Ishikawa (cell line): ENCODE results near the gene COMMD2.
A peak's percentile ranks its signal among the peaks of the same experiment; 100 is the strongest.

Source experiments
- CEBPB ChIP-seq: IDR thresholded peaks from 2 replicates; pipeline ENCODE4 v1.6.1; 2012
- CREB1 ChIP-seq: IDR thresholded peaks from 2 replicates; pipeline ENCODE4 v1.6.1; 2012; ENCODE audit warnings: low read depth
- EGR1 ChIP-seq: IDR thresholded peaks from 2 replicates; pipeline ENCODE4 v1.6.1; 2012
- EP300 ChIP-seq: IDR thresholded peaks from 2 replicates; pipeline ENCODE4 v1.6.1; 2012; ENCODE audit warnings: borderline replicate concordance
- FOXM1 ChIP-seq: IDR thresholded peaks from 2 replicates; pipeline ENCODE4 v1.6.1; 2012; ENCODE audit warnings: low read depth, borderline replicate concordance
- NFIC ChIP-seq: IDR thresholded peaks from 2 replicates; pipeline ENCODE4 v1.6.1; 2012
- RAD21 ChIP-seq: IDR thresholded peaks from 2 replicates; pipeline ENCODE4 v1.6.1; 2012; ENCODE audit warnings: low read depth
- TAF1 ChIP-seq: IDR thresholded peaks from 2 replicates; pipeline ENCODE4 v1.6.1; 2012; ENCODE audit warnings: low read depth, mild to moderate bottlenecking
- TCF12 ChIP-seq: IDR thresholded peaks from 2 replicates; pipeline ENCODE4 v1.6.1; 2012; ENCODE audit warnings: low read depth
- TEAD4 ChIP-seq: IDR thresholded peaks from 2 replicates; pipeline ENCODE4 v1.6.1; 2012
- USF1 ChIP-seq: IDR thresholded peaks from 2 replicates; pipeline ENCODE4 v1.6.1; 2012
- YY1 ChIP-seq: IDR thresholded peaks from 2 replicates; pipeline ENCODE4 v1.6.1; 2012; ENCODE audit warnings: low read depth
- ZBTB7A ChIP-seq: IDR thresholded peaks from 2 replicates; pipeline ENCODE4 v1.6.1; 2012; ENCODE audit warnings: low read depth
- TF ChIP-seq, protein P1 (sequence below): IDR thresholded peaks from 2 replicates; pipeline ENCODE4 v1.6.1; 2012; ENCODE audit warnings: low read depth, mild to moderate bottlenecking
- TF ChIP-seq, protein P2 (sequence below): IDR thresholded peaks from 2 replicates; pipeline ENCODE4 v1.6.1; 2012

Gene COMMD2

DNA sequence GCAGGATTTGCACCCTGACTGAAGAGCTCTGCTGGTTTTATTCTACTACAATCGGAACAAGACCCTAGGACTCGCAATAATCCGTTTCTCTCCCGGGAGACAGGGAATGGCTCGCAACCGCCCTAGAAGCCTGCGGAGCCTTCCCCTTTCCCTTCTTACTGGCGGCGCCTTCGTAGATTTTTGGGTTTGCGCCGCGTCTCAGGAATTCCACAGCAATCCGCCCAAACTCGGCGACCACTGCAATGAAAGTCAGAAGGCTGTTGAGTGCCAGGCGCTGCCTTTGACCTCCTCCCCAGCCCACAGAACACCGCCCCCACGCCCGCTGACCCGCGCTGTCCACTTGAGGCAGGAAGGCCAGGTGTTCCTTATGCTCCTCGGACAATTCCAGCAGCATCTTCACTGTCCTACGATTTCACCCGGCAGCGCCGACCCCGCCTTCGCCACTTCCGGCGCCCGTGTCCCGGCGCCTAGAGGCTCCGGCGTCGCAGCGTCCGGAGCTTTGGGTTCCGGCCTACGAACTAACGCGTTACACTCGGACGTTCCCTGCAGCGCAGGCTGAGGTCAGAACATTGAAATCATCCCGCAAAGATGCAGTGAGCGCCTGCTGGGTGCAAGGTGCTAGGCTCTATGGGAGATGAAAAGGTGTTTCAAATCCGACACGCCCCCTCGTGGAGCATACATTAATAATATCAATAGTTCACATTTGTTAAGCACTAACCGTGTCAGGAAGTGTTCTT, at the start of gene COMMD2:
TSS of gene COMMD2 (minus strand) at position 439 of the 737 bp plus-strand sequence. CDS start at position 394, 45 bp downstream.
- TF ChIP-seq RAD21 = no peak
- peak; percentile 57; the same call in 1 of the 2 replicates for TF ChIP-seq CREB1
- 0 out of 2 replicates have a peak, but pooled peaks have one; percentile 41 for TF ChIP-seq ZBTB7A
- peak; percentile 25; the same call in 1 of the 2 replicates for TF ChIP-seq CEBPB
- peak; percentile 71 for TF ChIP-seq YY1
- no peak; the same call in 1 of the 2 replicates for TF ChIP-seq NFIC
- no peak for TF ChIP-seq EGR1
- TF ChIP-seq USF1 = peak; percentile 64; the same call in 1 of the 2 replicates
- no peak for TF ChIP-seq FOXM1
- TF ChIP-seq, protein P1, sequence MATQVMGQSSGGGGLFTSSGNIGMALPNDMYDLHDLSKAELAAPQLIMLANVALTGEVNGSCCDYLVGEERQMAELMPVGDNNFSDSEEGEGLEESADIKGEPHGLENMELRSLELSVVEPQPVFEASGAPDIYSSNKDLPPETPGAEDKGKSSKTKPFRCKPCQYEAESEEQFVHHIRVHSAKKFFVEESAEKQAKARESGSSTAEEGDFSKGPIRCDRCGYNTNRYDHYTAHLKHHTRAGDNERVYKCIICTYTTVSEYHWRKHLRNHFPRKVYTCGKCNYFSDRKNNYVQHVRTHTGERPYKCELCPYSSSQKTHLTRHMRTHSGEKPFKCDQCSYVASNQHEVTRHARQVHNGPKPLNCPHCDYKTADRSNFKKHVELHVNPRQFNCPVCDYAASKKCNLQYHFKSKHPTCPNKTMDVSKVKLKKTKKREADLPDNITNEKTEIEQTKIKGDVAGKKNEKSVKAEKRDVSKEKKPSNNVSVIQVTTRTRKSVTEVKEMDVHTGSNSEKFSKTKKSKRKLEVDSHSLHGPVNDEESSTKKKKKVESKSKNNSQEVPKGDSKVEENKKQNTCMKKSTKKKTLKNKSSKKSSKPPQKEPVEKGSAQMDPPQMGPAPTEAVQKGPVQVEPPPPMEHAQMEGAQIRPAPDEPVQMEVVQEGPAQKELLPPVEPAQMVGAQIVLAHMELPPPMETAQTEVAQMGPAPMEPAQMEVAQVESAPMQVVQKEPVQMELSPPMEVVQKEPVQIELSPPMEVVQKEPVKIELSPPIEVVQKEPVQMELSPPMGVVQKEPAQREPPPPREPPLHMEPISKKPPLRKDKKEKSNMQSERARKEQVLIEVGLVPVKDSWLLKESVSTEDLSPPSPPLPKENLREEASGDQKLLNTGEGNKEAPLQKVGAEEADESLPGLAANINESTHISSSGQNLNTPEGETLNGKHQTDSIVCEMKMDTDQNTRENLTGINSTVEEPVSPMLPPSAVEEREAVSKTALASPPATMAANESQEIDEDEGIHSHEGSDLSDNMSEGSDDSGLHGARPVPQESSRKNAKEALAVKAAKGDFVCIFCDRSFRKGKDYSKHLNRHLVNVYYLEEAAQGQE = no peak
- peak; percentile 96 for TF ChIP-seq TAF1
- TF ChIP-seq, protein P2, sequence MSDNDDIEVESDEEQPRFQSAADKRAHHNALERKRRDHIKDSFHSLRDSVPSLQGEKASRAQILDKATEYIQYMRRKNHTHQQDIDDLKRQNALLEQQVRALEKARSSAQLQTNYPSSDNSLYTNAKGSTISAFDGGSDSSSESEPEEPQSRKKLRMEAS = peak; percentile 76
- TF ChIP-seq TEAD4 = peak; percentile 61; the same call in 1 of the 2 replicates
- TF ChIP-seq TCF12 = peak; percentile 84
- TF ChIP-seq EP300 = peak; percentile 43; the same call in 1 of the 2 replicates

- no peak for TF ChIP-seq CREB1
- TF ChIP-seq, protein P1 = no peak
- TF ChIP-seq YY1 = no peak
- no peak for TF ChIP-seq ZBTB7A
- no peak for TF ChIP-seq EP300
- TF ChIP-seq RAD21 = no peak
- TF ChIP-seq NFIC = no peak
- TF ChIP-seq TEAD4 = no peak
- no peak for TF ChIP-seq TAF1
- TF ChIP-seq EGR1 = no peak
- TF ChIP-seq, protein P2 = no peak
- TF ChIP-seq CEBPB = no peak
Measured at GRCh38 chr3:149801639-149802038, 49.4 kb upstream of the COMMD2 start.

DNA sequence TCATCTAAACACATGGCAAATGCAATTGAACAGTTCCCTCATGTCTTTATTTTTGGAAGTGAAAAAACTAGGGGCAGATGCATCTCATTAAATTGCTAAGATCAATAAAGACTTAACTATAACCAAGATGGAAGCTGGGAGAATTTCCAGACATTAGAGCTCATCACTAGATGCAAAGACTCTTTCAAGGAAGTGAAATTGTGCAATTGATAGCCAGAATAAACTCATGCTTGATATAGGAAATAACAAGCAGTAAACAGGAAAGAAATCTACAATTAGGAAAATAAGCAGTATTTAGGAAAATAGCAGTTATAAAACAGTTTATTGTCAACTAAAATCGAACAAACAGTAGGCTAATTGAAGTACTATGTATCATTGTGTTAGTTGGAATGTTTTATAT, 48.9 kb upstream of the COMMD2 start:
- TF ChIP-seq TCF12 (no peak), TAF1 (no peak), EP300 (no peak), CREB1 (no peak), TEAD4 (no peak), EGR1 (no peak)

GRCh38 chr3:149800693-149801092, 48.4 kb upstream of the COMMD2 start:
- TF ChIP-seq RAD21 = no peak
- TF ChIP-seq USF1 = no peak

DNA sequence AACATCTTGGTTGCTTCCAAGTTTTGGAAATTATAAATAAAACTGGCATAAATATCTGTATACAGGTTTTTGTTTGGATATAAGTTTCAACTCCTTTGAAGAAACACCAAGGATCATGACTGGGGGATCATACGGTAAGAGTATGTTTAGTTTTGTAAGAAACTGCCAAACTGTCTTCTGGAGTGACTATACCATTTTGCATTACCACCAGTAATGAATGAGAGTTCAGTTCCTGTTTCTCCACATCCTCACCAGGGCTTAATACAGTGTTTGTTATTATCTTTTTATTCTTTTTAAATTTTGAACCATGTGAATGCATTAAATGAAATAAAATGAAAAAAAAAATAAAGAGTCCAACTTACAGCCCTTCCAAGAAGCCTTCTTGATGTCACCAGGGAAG, 43.7 kb upstream of the COMMD2 start:
- TF ChIP-seq TCF12 (no peak), CREB1 (no peak), RAD21 (no peak), NFIC (no peak), YY1 (no peak), USF1 (no peak), CEBPB (no peak), ZBTB7A (no peak), EP300 (no peak)
- TF ChIP-seq, protein P1 = no peak
- TF ChIP-seq, protein P2 = no peak
